Measurements from ENCODE around the gene DIPK1A.
A peak's percentile ranks its signal among the peaks of the same experiment; 100 is the strongest.

DIPK1A gene

GRCh38 chr1:92960395-92961130, 699 bp downstream of the DIPK1A start:
- Histone ChIP-seq H3K27ac (ENCODE audit: low read depth, low read length) (peak overlapping the region; percentile 56), H3K4me1 (ENCODE audit: insufficient read depth, low read length) (peaks cover 35% of the 10 kb centered on the region), H3K27me3 (ENCODE audit: control insufficient read depth in 1 of 2, insufficient read depth in 2 of 2, low read length in 2 of 2) (no peaks in the 10 kb centered on the region), H3K36me3 (ENCODE audit: insufficient read depth, low read length) (no peaks in the 10 kb centered on the region), H3K4me3 (ENCODE audit: low read depth in 1 of 2, low read length in 2 of 2) (peak overlapping the region; percentile 49 to 85), H3K9me3 (ENCODE audit: low read length) (no peaks in the 10 kb centered on the region), H3K9ac (ENCODE audit: low read length) (peak overlapping the region; percentile 81)

- no peak overlapping the region for H3K27ac ChIP-seq (ENCODE audit: low read depth, low read length)
- no peak overlapping the region for H3K9ac ChIP-seq (ENCODE audit: low read length)
- no peaks in the 10 kb centered on the region for H3K9me3 ChIP-seq (ENCODE audit: low read length)
- H3K4me1 ChIP-seq (ENCODE audit: insufficient read depth, low read length) = peaks cover 35% of the 10 kb centered on the region
- no peaks in the 10 kb centered on the region for H3K27me3 ChIP-seq (ENCODE audit: control insufficient read depth in 1 of 2, insufficient read depth in 2 of 2, low read length in 2 of 2)
- no peak overlapping the region for H3K4me3 ChIP-seq (ENCODE audit: low read depth in 1 of 2, low read length in 2 of 2)
- H3K36me3 ChIP-seq (ENCODE audit: insufficient read depth, low read length) = no peaks in the 10 kb centered on the region
These were observed 2.9 kb downstream of the DIPK1A start for GRCh38 chr1:92958203-92958970.

GRCh38 chr1:92957030-92957734, 4.1 kb downstream of the DIPK1A start:
- Histone ChIP-seq H3K9me3 (ENCODE audit: low read length) (no peaks in the 10 kb centered on the region), H3K4me1 (ENCODE audit: insufficient read depth, low read length) (peaks cover 29% of the 10 kb centered on the region), H3K27me3 (ENCODE audit: control insufficient read depth in 1 of 2, insufficient read depth in 2 of 2, low read length in 2 of 2) (no peaks in the 10 kb centered on the region), H3K27ac (ENCODE audit: low read depth, low read length) (no peak overlapping the region), H3K4me3 (ENCODE audit: low read depth in 1 of 2, low read length in 2 of 2) (no peak overlapping the region), H3K36me3 (ENCODE audit: insufficient read depth, low read length) (no peaks in the 10 kb centered on the region), H3K9ac (ENCODE audit: low read length) (no peak overlapping the region)

GRCh38 chr1:92956254-92957029, 4.8 kb downstream of the DIPK1A start:
- Histone ChIP-seq H3K4me1 (ENCODE audit: insufficient read depth, low read length) (peaks cover 29% of the 10 kb centered on the region), H3K9ac (ENCODE audit: low read length) (no peak overlapping the region), H3K36me3 (ENCODE audit: insufficient read depth, low read length) (no peaks in the 10 kb centered on the region), H3K4me3 (ENCODE audit: low read depth in 1 of 2, low read length in 2 of 2) (no peak overlapping the region), H3K27ac (ENCODE audit: low read depth, low read length) (no peak overlapping the region), H3K27me3 (ENCODE audit: control insufficient read depth in 1 of 2, insufficient read depth in 2 of 2, low read length in 2 of 2) (no peaks in the 10 kb centered on the region), H3K9me3 (ENCODE audit: low read length) (no peaks in the 10 kb centered on the region)

- Histone ChIP-seq H3K36me3 (ENCODE audit: insufficient read depth, low read length) (no peaks in the 10 kb centered on the region), H3K27ac (ENCODE audit: low read depth, low read length) (no peak overlapping the region)
These were observed 7.8 kb downstream of the DIPK1A start for GRCh38 chr1:92953491-92953890.

GRCh38 chr1:92952714-92953113, 8.5 kb downstream of the DIPK1A start:
- no peak overlapping the region for H3K4me3 ChIP-seq (ENCODE audit: low read depth in 1 of 2, low read length in 2 of 2)
- H3K9me3 ChIP-seq (ENCODE audit: low read length) = no peaks in the 10 kb centered on the region
- no peak overlapping the region for H3K27ac ChIP-seq (ENCODE audit: low read depth, low read length)
- peaks cover 22% of the 10 kb centered on the region for H3K4me1 ChIP-seq (ENCODE audit: insufficient read depth, low read length)
- no peaks in the 10 kb centered on the region for H3K27me3 ChIP-seq (ENCODE audit: control insufficient read depth in 1 of 2, insufficient read depth in 2 of 2, low read length in 2 of 2)
- no peaks in the 10 kb centered on the region for H3K36me3 ChIP-seq (ENCODE audit: insufficient read depth, low read length)
- H3K9ac ChIP-seq (ENCODE audit: low read length) = no peak overlapping the region

More at GRCh38 chr1:92953491-92953890, 7.8 kb downstream of the DIPK1A start:
- Histone ChIP-seq H3K9ac (ENCODE audit: low read length) (no peak overlapping the region), H3K4me3 (ENCODE audit: low read depth in 1 of 2, low read length in 2 of 2) (no peak overlapping the region), H3K4me1 (ENCODE audit: insufficient read depth, low read length) (peaks cover 30% of the 10 kb centered on the region), H3K27me3 (ENCODE audit: control insufficient read depth in 1 of 2, insufficient read depth in 2 of 2, low read length in 2 of 2) (no peaks in the 10 kb centered on the region), H3K9me3 (ENCODE audit: low read length) (no peaks in the 10 kb centered on the region)

- H3K9me3 ChIP-seq (ENCODE audit: low read length) = no peaks in the 10 kb centered on the region
- H3K36me3 ChIP-seq (ENCODE audit: insufficient read depth, low read length) = no peaks in the 10 kb centered on the region
- no peak overlapping the region for H3K9ac ChIP-seq (ENCODE audit: low read length)
- H3K4me1 ChIP-seq (ENCODE audit: insufficient read depth, low read length) = peaks cover 7% of the 10 kb centered on the region
- H3K4me3 ChIP-seq (ENCODE audit: low read depth in 1 of 2, low read length in 2 of 2) = no peak overlapping the region
- no peak overlapping the region for H3K27ac ChIP-seq (ENCODE audit: low read depth, low read length)
- H3K27me3 ChIP-seq (ENCODE audit: control insufficient read depth in 1 of 2, insufficient read depth in 2 of 2, low read length in 2 of 2) = no peaks in the 10 kb centered on the region
These were observed 10.1 kb downstream of the DIPK1A start for GRCh38 chr1:92951141-92951582.

- H3K36me3 ChIP-seq (ENCODE audit: insufficient read depth, low read length) = no peaks in the 10 kb centered on the region
- H3K9me3 ChIP-seq (ENCODE audit: low read length) = no peaks in the 10 kb centered on the region
- no peak overlapping the region for H3K9ac ChIP-seq (ENCODE audit: low read length)
- no peaks in the 10 kb centered on the region for H3K27me3 ChIP-seq (ENCODE audit: control insufficient read depth in 1 of 2, insufficient read depth in 2 of 2, low read length in 2 of 2)
- no peak overlapping the region for H3K4me3 ChIP-seq (ENCODE audit: low read depth in 1 of 2, low read length in 2 of 2)
- peaks cover 10% of the 10 kb centered on the region for H3K4me1 ChIP-seq (ENCODE audit: insufficient read depth, low read length)
- H3K27ac ChIP-seq (ENCODE audit: low read depth, low read length) = no peak overlapping the region
These were observed 11.1 kb downstream of the DIPK1A start for GRCh38 chr1:92949937-92950817.

GRCh38 chr1:92948071-92948470, 13.2 kb downstream of the DIPK1A start:
- Histone ChIP-seq H3K9ac (ENCODE audit: low read length) (no peak overlapping the region), H3K4me3 (ENCODE audit: low read depth in 1 of 2, low read length in 2 of 2) (no peak overlapping the region), H3K4me1 (ENCODE audit: insufficient read depth, low read length) (peaks cover 29% of the 10 kb centered on the region), H3K36me3 (ENCODE audit: insufficient read depth, low read length) (no peaks in the 10 kb centered on the region), H3K9me3 (ENCODE audit: low read length) (no peaks in the 10 kb centered on the region), H3K27me3 (ENCODE audit: control insufficient read depth in 1 of 2, insufficient read depth in 2 of 2, low read length in 2 of 2) (no peaks in the 10 kb centered on the region), H3K27ac (ENCODE audit: low read depth, low read length) (no peak overlapping the region)

GRCh38 chr1:92945748-92946270, 15.5 kb downstream of the DIPK1A start:
- H3K27ac ChIP-seq (ENCODE audit: low read depth, low read length) = no peak overlapping the region
- H3K4me3 ChIP-seq (ENCODE audit: low read depth in 1 of 2, low read length in 2 of 2) = no peak overlapping the region
- peaks cover 28% of the 10 kb centered on the region for H3K4me1 ChIP-seq (ENCODE audit: insufficient read depth, low read length)
- no peak overlapping the region for H3K9ac ChIP-seq (ENCODE audit: low read length)
- no peaks in the 10 kb centered on the region for H3K27me3 ChIP-seq (ENCODE audit: control insufficient read depth in 1 of 2, insufficient read depth in 2 of 2, low read length in 2 of 2)
- no peaks in the 10 kb centered on the region for H3K36me3 ChIP-seq (ENCODE audit: insufficient read depth, low read length)
- H3K9me3 ChIP-seq (ENCODE audit: low read length) = no peaks in the 10 kb centered on the region

All from muscle layer of colon (tissue), 2 donors.